GM21390 (cell line): ENCODE data around the gene SESN2.
"Not testable (repeated sequence)": the region's sequence is repeated elsewhere in the genome, so short reads cannot be mapped to it uniquely, and the experiment has no call there.

Experiments
- ATAC-seq: cut with Tn5 transposase; IDR thresholded peaks from one replicate; pipeline ENCODE4 v1.9.1; 2021; ENCODE audit not compliant: unreplicated experiment

The SESN2 gene

DNA sequence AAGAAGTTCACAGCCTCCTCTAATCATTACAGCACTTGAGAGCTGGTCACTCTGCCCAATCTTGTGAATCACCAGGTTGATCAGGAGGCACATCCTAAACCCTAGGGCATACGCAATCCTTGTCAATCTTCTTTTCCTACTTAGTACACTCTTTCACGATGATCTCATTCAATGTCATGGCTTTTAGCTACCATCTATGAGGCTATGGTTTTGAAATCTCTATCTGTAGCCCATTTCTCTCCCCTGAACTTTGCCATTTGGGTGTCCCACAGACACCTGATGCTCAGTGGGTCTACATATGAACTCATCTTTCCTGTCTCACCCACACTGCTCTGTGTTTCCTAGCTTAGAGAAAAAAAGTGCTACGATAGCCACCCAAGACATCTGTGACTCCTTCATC lies 67.7 kb downstream of the SESN2 start:
- no peak for ATAC-seq

GRCh38 chr1:28327431-28327830 lies 68.1 kb downstream of the SESN2 start:
- ATAC-seq: not testable (repeated sequence)

DNA sequence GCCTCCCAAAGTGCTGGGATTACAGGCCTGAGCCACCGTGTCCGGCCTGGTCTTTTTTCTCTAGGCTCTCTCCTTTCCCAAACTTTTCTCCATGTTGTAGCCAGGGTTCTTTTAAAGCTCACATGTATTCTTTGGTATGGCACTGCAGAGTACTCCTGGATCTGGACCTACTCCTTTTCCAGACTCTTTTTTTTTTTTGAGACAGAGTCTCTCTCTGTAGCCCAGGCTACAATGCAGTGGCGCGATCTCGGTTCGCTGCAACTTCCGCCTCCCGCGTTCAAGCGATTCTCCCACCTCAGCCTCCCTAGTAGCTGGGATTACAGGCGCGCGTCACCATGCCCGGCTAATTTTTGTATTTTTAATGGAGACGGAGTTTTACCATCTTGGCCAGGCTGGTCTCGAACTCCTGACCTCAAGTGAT lies 68.9 kb downstream of the SESN2 start:
- ATAC-seq: no peak

DNA sequence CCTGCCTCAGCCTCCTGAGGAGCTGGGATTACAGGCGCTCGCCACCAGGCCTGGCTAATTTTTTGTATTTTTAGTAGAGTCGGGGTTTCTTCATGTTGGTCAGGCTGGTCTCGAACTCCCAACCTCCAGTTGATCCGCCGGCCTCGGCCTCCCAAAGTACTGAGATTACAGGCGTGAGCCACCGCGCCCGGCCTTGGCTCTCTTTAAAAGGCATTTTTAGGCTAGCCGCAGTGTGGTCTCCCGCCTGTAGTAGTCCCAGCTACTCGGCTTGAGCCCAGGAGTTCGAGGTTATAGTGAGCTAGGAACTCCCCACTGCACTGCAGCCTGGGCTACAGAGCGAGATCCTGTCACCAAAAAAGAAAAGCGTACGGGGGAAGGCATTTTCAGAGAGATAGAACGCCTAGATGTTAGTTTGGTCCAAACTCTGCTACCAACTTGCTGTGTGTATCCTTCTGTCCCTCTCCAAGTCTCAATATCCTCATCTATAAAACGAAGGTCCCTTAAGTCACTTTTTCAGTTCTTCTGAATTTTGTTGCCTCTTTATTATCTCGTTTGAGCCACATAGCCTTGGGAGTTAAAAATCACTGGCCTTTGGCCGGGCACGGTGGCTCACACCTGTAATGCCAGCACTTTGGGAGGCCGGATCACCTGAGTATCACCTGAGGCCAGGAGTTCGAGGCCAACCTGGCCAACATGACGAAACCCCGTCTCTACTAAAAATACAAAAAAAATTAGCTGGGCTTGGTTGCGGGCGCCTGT lies 70.3 kb downstream of the SESN2 start:
- ATAC-seq: no peak
